Measurements from ENCODE around the gene S100A10.

The S100A10 gene

GRCh38 chr1:151984313-151984956, 9.2 kb downstream of the S100A10 start:
- no peak overlapping the region for H3K4me3 ChIP-seq (ENCODE audit: low read depth, low read length)
- TF ChIP-seq, protein P1, sequence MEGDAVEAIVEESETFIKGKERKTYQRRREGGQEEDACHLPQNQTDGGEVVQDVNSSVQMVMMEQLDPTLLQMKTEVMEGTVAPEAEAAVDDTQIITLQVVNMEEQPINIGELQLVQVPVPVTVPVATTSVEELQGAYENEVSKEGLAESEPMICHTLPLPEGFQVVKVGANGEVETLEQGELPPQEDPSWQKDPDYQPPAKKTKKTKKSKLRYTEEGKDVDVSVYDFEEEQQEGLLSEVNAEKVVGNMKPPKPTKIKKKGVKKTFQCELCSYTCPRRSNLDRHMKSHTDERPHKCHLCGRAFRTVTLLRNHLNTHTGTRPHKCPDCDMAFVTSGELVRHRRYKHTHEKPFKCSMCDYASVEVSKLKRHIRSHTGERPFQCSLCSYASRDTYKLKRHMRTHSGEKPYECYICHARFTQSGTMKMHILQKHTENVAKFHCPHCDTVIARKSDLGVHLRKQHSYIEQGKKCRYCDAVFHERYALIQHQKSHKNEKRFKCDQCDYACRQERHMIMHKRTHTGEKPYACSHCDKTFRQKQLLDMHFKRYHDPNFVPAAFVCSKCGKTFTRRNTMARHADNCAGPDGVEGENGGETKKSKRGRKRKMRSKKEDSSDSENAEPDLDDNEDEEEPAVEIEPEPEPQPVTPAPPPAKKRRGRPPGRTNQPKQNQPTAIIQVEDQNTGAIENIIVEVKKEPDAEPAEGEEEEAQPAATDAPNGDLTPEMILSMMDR (IDR thresholded peaks at IDR 0.05; ENCODE audit: low read depth, low read length) = no peak
- in situ Hi-C loops (cut with HindIII; ENCODE audit: low sequenced_read_pairs) = no loop called here
- no peak for DNase-seq (ENCODE audit: low read depth, low spot score)

GRCh38 chr1:151982300-151983005, 11.2 kb downstream of the S100A10 start:
- TF ChIP-seq, protein P1 (IDR thresholded peaks at IDR 0.05; ENCODE audit: low read depth, low read length) = no peak
- in situ Hi-C loops (cut with HindIII; ENCODE audit: low sequenced_read_pairs) = no loop called here
- no peak for DNase-seq (ENCODE audit: low read depth, low spot score)
- H3K4me3 ChIP-seq (ENCODE audit: low read depth, low read length) = no peak overlapping the region

- TF ChIP-seq, protein P1 (IDR thresholded peaks at IDR 0.05; ENCODE audit: low read depth, low read length) = no peak
- in situ Hi-C loops (cut with HindIII; ENCODE audit: low sequenced_read_pairs) = no loop called here
- H3K4me3 ChIP-seq (ENCODE audit: low read depth, low read length) = no peak overlapping the region
- peak; percentile 57 for DNase-seq (ENCODE audit: low read depth, low spot score)
These were observed 12.5 kb downstream of the S100A10 start for GRCh38 chr1:151981178-151981525.

GRCh38 chr1:151980287-151981177, 13.1 kb downstream of the S100A10 start:
- in situ Hi-C loops (cut with HindIII; ENCODE audit: low sequenced_read_pairs) = no loop called here
- H3K4me3 ChIP-seq (ENCODE audit: low read depth, low read length) = no peak overlapping the region
- TF ChIP-seq, protein P1 (IDR thresholded peaks at IDR 0.05; ENCODE audit: low read depth, low read length) = no peak
- peak; percentile 88 for DNase-seq (ENCODE audit: low read depth, low spot score)

DNA sequence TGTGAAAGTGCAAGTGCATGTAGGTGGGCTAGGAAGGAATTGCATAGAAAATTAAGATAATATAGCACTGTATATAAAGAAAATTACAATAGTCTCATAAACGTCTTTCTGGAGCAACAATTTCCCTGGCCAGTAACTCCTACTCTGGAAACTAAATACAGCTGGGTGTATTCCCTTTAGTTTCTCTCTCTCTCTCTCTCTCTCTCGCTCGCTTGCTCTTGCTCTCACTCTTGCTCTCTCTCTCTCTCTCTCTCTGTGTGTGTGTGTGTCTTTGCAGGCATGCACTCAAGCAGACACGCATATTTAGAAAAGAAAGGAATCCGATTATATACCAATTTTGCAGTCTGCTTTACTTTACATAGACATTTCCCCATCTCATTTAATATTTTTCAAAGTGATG, 14.7 kb downstream of the S100A10 start:
- TF ChIP-seq, protein P1 (IDR thresholded peaks at IDR 0.05; ENCODE audit: low read depth, low read length) = no peak
- no peak overlapping the region for H3K4me3 ChIP-seq (ENCODE audit: low read depth, low read length)
- no peak for DNase-seq (ENCODE audit: low read depth, low spot score)
- in situ Hi-C loops (cut with HindIII; ENCODE audit: low sequenced_read_pairs) = no loop called here

DNA sequence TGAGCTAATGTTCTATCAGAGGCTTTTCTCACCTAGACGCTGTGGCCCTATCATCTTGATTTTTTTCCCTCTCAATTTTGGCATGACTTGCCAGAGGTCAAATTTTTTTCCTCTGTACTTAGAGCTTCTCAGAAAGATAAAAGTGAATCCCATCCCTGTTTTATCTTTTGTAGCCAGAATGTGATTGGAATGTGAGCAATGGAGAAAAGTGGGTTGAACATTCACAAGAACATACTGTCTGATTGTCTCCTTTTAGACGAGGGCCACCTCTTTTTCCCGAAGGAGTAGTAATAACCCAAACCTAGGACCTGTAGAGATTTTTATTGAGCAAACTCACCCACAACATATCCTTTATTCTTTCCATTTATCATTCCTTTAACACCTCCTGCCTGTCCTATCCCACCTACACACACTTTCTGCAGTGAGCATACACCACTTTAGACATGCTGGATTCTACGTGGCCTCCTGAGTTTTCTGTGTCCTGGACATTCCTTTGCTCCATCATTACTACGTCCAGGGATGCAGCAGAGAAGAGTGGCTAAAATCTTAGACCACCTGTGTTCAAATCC, 15.9 kb downstream of the S100A10 start:
- DNase-seq (ENCODE audit: low read depth, low spot score) = no peak
- TF ChIP-seq, protein P1 (IDR thresholded peaks at IDR 0.05; ENCODE audit: low read depth, low read length) = no peak
- H3K4me3 ChIP-seq (ENCODE audit: low read depth, low read length) = no peak overlapping the region
- in situ Hi-C loops (cut with HindIII; ENCODE audit: low sequenced_read_pairs) = no loop called here

Measured in astrocyte of the spinal cord (primary cell).